K562 (cell line): Measurements from ENCODE around the gene ZSWIM4. TPM values are rescaled to one million over a fixed set of nuclear protein-coding genes. Genes with fewer than 3 reads are reported as not detected.
A peak's percentile ranks its signal among the peaks of the same experiment; 100 is the strongest.

Experiments
- ATF1 ChIP-seq, 2 experiments: fragments of 450-650 bp in 1 of 2; IDR thresholded peaks; 2 replicates each; pipeline ENCODE4 v1.6.1; 2016; ENCODE audit warnings: missing compliant biosample characterization in 1 of 2, missing genetic modification characterization in 1 of 2
- BDP1 ChIP-seq: IDR thresholded peaks from 3 replicates; pipeline ENCODE4 v1.6.1; 2011; ENCODE audit not compliant: insufficient read length, insufficient read depth
- CSDE1 ChIP-seq, 2 experiments: fragments of 450-650 bp; IDR thresholded peaks; 2 replicates each; pipeline ENCODE4 v1.6.1; 2016; ENCODE audit warnings: mild to moderate bottlenecking in 1 of 2
- EHMT2 ChIP-seq: fragments of 450-650 bp; IDR thresholded peaks from 2 replicates; pipeline ENCODE4 v1.6.1; 2018; ENCODE audit warnings: antibody characterized with exemption
- EP400 ChIP-seq: fragments of 450-650 bp; IDR thresholded peaks from 2 replicates; pipeline ENCODE4 v1.6.1; 2017; ENCODE audit warnings: antibody characterized with exemption, mild to moderate bottlenecking, moderate library complexity
- GATAD2A ChIP-seq: fragments of 450-650 bp; IDR thresholded peaks from 2 replicates; pipeline ENCODE4 v1.6.1; 2017
- HNRNPLL ChIP-seq: fragments of 200-400 bp; formaldehyde crosslinking; IDR thresholded peaks from 2 replicates; pipeline ENCODE4 v1.6.1; 2017; ENCODE audit warnings: low read length, low read depth, mild to moderate bottlenecking; ENCODE audit not compliant: poor library complexity, severe bottlenecking
- SAP30 ChIP-seq: fragments of 200-600 bp; sonication (generic); IDR thresholded peaks from 2 replicates; pipeline ENCODE4 v1.6.1; 2012; ENCODE audit warnings: borderline replicate concordance, low read depth, mild to moderate bottlenecking, moderate library complexity, low read length, control low read depth, inconsistent platforms; ENCODE audit not compliant: insufficient read depth, poor library complexity, severe bottlenecking
- SMAD1 ChIP-seq: fragments of 150-350 bp; IDR thresholded peaks from 2 replicates; pipeline ENCODE4 v1.6.1; 2014; ENCODE audit warnings: low read length, low read depth; ENCODE audit not compliant: partially characterized antibody
- SMARCE1 ChIP-seq: fragments of 450-650 bp; IDR thresholded peaks from 2 replicates; pipeline ENCODE4 v1.7.1; 2016; ENCODE audit warnings: mild to moderate bottlenecking
- TAF9B ChIP-seq: fragments of 450-650 bp; IDR thresholded peaks from 2 replicates; pipeline ENCODE4 v1.6.1; 2018; ENCODE audit warnings: mild to moderate bottlenecking; ENCODE audit not compliant: partially characterized antibody
- ZBTB17 ChIP-seq: fragments of 450-650 bp; formaldehyde crosslinking; IDR thresholded peaks from 2 replicates; pipeline ENCODE4 v1.4.0; 2020; ENCODE audit warnings: mild to moderate bottlenecking
- ZFX ChIP-seq: sonication (generic); formaldehyde crosslinking; IDR thresholded peaks from 2 replicates; pipeline ENCODE4 v1.8.0; 2022; ENCODE audit warnings: mild to moderate bottlenecking, missing genetic modification reagents, moderate library complexity
- polyA plus RNA-seq, 8 experiments: library from polyadenylated mRNA; depleted of rRNA in 4 of 8; stranded (reverse) in 5 of 8; unstranded in 3 of 8; fragments of >200 nt; fragmentation: Nextera tagmentation in 2 of 8; fragmentation: Illumina TruSeq in 1 of 8; extraction: Ambion mirVana in 2 of 8; extraction: Trizol in 1 of 8; gene quantifications; 2 replicates each; pipeline versions ENCODE4 v1.2.1 to v1.2.3, GENCODE V29; 2011 to 2014; ENCODE audit warnings: inconsistent platforms in 1 of 8, missing spikeins in 1 of 8
- total RNA-seq, 7 experiments: library from RNA; depleted of rRNA in 6 of 7; stranded (reverse); fragments of >200 nt in 6 of 7; fragmentation: Illumina TruSeq in 2 of 7; extraction: Trizol in 2 of 7; gene quantifications; 2 replicates each; pipeline versions ENCODE4 v1.2.1 to v1.2.3, GENCODE V29; 2011 to 2021; ENCODE audit warnings: low replicate concordance in 1 of 7
- TF ChIP-seq, protein P1 (sequence below), 2 experiments: fragments of 450-650 bp; formaldehyde crosslinking in 1 of 2; IDR thresholded peaks; 2 replicates each; pipeline versions ENCODE4 v1.4.0 to v1.6.1; 2014 to 2020; ENCODE audit warnings: mild to moderate bottlenecking in 2 of 2, borderline replicate concordance in 1 of 2, low read depth in 1 of 2
- TF ChIP-seq, protein P2 (sequence below), 2 experiments: IDR thresholded peaks; 2 replicates each; pipeline ENCODE4 v1.6.1; 2012; ENCODE audit warnings: improper control_type of control experiment in 2 of 2, low read depth in 2 of 2, low read length in 2 of 2, borderline replicate concordance in 1 of 2

ZSWIM4 gene
- total and polyA plus RNA-seq, 9 of the 15 experiments (the other 6 are each of a cell fraction or from before 2014, with no cell fraction given), result 0.25 to 3.7 (median 0.79) TPM; not detected in 2

DNA sequence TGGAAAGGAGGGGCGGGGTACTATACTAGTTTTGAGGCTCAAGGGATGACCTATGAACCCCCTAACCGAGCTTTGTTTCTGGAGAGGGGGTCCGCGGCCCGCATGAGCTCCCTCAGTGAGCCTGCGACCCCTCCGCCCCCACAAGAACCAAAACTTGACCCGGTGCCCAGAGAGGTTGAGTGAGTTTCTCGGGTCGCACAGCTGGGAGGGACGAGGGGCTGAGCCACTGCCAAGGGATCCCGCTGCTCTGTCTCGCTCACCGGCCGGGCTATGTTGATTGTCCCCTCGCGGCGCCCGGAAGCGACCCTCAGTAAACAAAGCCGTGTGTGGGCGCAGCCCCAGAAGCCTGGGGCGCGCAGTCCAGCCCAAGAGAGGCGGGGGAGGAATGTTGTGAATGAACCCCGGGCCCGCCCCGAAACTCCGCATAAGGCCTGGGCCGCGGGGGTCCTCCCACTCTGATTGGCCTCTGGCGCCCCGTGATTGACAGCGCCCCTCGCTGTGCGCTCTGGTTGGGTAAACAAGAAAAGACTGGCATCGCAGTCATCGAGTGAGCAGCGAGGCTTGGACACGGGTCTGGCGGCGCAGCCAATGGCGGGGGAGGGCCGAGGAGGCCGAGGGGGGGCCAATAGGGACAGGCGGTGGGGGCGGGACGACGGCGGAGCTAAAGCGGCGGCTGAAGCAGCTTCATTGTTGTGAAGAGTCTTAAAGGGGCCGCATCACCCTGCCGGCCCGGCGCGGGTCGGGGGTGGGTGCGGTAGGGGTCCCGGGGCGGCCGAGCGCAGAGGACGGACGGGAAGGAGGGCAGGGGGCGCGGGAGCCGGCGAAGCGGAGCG is at the start of gene ZSWIM4 (continued):
- TF ChIP-seq, protein P1, sequence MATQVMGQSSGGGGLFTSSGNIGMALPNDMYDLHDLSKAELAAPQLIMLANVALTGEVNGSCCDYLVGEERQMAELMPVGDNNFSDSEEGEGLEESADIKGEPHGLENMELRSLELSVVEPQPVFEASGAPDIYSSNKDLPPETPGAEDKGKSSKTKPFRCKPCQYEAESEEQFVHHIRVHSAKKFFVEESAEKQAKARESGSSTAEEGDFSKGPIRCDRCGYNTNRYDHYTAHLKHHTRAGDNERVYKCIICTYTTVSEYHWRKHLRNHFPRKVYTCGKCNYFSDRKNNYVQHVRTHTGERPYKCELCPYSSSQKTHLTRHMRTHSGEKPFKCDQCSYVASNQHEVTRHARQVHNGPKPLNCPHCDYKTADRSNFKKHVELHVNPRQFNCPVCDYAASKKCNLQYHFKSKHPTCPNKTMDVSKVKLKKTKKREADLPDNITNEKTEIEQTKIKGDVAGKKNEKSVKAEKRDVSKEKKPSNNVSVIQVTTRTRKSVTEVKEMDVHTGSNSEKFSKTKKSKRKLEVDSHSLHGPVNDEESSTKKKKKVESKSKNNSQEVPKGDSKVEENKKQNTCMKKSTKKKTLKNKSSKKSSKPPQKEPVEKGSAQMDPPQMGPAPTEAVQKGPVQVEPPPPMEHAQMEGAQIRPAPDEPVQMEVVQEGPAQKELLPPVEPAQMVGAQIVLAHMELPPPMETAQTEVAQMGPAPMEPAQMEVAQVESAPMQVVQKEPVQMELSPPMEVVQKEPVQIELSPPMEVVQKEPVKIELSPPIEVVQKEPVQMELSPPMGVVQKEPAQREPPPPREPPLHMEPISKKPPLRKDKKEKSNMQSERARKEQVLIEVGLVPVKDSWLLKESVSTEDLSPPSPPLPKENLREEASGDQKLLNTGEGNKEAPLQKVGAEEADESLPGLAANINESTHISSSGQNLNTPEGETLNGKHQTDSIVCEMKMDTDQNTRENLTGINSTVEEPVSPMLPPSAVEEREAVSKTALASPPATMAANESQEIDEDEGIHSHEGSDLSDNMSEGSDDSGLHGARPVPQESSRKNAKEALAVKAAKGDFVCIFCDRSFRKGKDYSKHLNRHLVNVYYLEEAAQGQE (IDR thresholded peaks at IDR 0.05; ENCODE audit: borderline replicate concordance), result no peak
- TF ChIP-seq, protein P1 (CRISPR knock-in tag; IDR thresholded peaks at IDR 0.05; ENCODE audit: low read depth), result 0 out of 2 replicates have a peak, but pooled peaks have one; percentile 34
- no peak for TF ChIP-seq EHMT2
- TF ChIP-seq GATAD2A, result no peak
- TF ChIP-seq, protein P2, sequence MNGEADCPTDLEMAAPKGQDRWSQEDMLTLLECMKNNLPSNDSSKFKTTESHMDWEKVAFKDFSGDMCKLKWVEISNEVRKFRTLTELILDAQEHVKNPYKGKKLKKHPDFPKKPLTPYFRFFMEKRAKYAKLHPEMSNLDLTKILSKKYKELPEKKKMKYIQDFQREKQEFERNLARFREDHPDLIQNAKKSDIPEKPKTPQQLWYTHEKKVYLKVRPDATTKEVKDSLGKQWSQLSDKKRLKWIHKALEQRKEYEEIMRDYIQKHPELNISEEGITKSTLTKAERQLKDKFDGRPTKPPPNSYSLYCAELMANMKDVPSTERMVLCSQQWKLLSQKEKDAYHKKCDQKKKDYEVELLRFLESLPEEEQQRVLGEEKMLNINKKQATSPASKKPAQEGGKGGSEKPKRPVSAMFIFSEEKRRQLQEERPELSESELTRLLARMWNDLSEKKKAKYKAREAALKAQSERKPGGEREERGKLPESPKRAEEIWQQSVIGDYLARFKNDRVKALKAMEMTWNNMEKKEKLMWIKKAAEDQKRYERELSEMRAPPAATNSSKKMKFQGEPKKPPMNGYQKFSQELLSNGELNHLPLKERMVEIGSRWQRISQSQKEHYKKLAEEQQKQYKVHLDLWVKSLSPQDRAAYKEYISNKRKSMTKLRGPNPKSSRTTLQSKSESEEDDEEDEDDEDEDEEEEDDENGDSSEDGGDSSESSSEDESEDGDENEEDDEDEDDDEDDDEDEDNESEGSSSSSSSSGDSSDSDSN (IDR thresholded peaks at IDR 0.05; ENCODE audit: borderline replicate concordance in 1 of 2, low read depth in 2 of 2, low read length in 2 of 2), result peak in 1 of 2 experiments; percentile 40; a peak in 1 of 4 replicates
- no peak for TF ChIP-seq ATF1 (CRISPR knock-in tag; IDR thresholded peaks at IDR 0.05)
- peak; percentile 87 for TF ChIP-seq ATF1 (tag; IDR thresholded peaks at IDR 0.05)
- peak; percentile 39 for TF ChIP-seq ZFX
- no peak for TF ChIP-seq BDP1
- no peak for TF ChIP-seq SAP30
- TF ChIP-seq ZBTB17 (CRISPR knock-in tag), result no peak
- TF ChIP-seq CSDE1 (IDR thresholded peaks at IDR 0.05), result no peak
- TF ChIP-seq EP400, result peak; percentile 64
- TF ChIP-seq SMAD1, result no peak
- no peak for TF ChIP-seq TAF9B
- TF ChIP-seq HNRNPLL, result no peak
- TF ChIP-seq SMARCE1, result peak; percentile 24; the same call in 1 of the 2 replicates
